Mesenchymal stem cell (in vitro differentiated cells and primary cell): ENCODE measurements around the gene TRAF2.
A peak's percentile ranks its signal among the peaks of the same experiment; 100 is the strongest.

Experiments used
- DNase-seq: peaks from one replicate; pipeline ENCODE4 v3.0.0-alpha.2; 2013
- H2AFZ ChIP-seq: one replicate; pipeline ENCODE4 v1.6.1; 2013; ENCODE audit warnings: low read depth, mild to moderate bottlenecking, control low read depth, inconsistent platforms, low read length, moderate library complexity
- H2AK5ac ChIP-seq: 2 replicates; pipeline ENCODE4 v1.6.1; 2013; ENCODE audit warnings: low read length, moderate library complexity, mild to moderate bottlenecking, inconsistent platforms; ENCODE audit not compliant: severe bottlenecking
- H2BK120ac ChIP-seq: one replicate; pipeline ENCODE4 v1.6.1; 2013; ENCODE audit warnings: low read depth, mild to moderate bottlenecking, inconsistent platforms, low read length, moderate library complexity
- H2BK12ac ChIP-seq, 2 experiments: one replicate each; pipeline ENCODE4 v1.6.1; 2013; ENCODE audit warnings: inconsistent platforms in 2 of 2, low read length in 2 of 2, mild to moderate bottlenecking in 2 of 2, moderate library complexity in 2 of 2, control low read depth in 1 of 2
- H2BK15ac ChIP-seq: one replicate; pipeline ENCODE4 v1.6.1; 2013; ENCODE audit warnings: mild to moderate bottlenecking, low read depth, inconsistent platforms; ENCODE audit not compliant: poor library complexity, severe bottlenecking
- H2BK5ac ChIP-seq: 2 replicates; pipeline ENCODE4 v1.6.1; 2013; ENCODE audit warnings: low read depth, mild to moderate bottlenecking, low read length, control low read depth, inconsistent platforms; ENCODE audit not compliant: poor library complexity, severe bottlenecking
- H3K14ac ChIP-seq, 2 experiments: one replicate each; pipeline ENCODE4 v1.6.1; 2013; ENCODE audit warnings: inconsistent platforms in 2 of 2, low read length in 2 of 2, control low read depth in 1 of 2, mild to moderate bottlenecking in 1 of 2, moderate library complexity in 1 of 2
- H3K18ac ChIP-seq, 2 experiments: one replicate each; pipeline ENCODE4 v1.6.1; 2013; ENCODE audit warnings: inconsistent platforms in 2 of 2, low read length in 2 of 2, control low read depth in 1 of 2, low read depth in 1 of 2, mild to moderate bottlenecking in 1 of 2
- H3K23ac ChIP-seq, 2 experiments: one replicate each; pipeline ENCODE4 v1.6.1; 2013; ENCODE audit warnings: inconsistent platforms in 2 of 2, low read length in 2 of 2, mild to moderate bottlenecking in 2 of 2, moderate library complexity in 2 of 2, control low read depth in 1 of 2
- H3K27ac ChIP-seq: 2 replicates; pipeline ENCODE4 v1.5.1; 2013; ENCODE audit warnings: mild to moderate bottlenecking, moderate library complexity, low read length, control low read depth, inconsistent platforms; ENCODE audit not compliant: poor library complexity, severe bottlenecking
- H3K27me3 ChIP-seq, 2 experiments: 2 replicates each; pipeline versions ENCODE4 v1.6.1 to v1.7.0; 2013; ENCODE audit warnings: low read length in 2 of 2, mild to moderate bottlenecking in 2 of 2, moderate library complexity in 2 of 2, control low read depth in 1 of 2, inconsistent platforms in 1 of 2; ENCODE audit not compliant: control insufficient read depth in 1 of 2, insufficient read depth in 1 of 2
- H3K36me3 ChIP-seq, 2 experiments: 2 replicates each; pipeline versions ENCODE4 v1.6.1 to v1.7.0; 2013; ENCODE audit warnings: low read length in 2 of 2, control low read depth in 1 of 2, inconsistent platforms in 1 of 2, low read depth in 1 of 2, mild to moderate bottlenecking in 1 of 2; ENCODE audit not compliant: insufficient read depth in 2 of 2, control insufficient read depth in 1 of 2
- H3K4ac ChIP-seq, 2 experiments: one replicate each; pipeline ENCODE4 v1.6.1; 2013; ENCODE audit warnings: inconsistent platforms in 2 of 2, low read length in 2 of 2, mild to moderate bottlenecking in 2 of 2, moderate library complexity in 2 of 2, control low read depth in 1 of 2, low read depth in 1 of 2
- H3K4me1 ChIP-seq: 2 replicates; pipeline ENCODE4 v1.6.1; 2013; ENCODE audit warnings: low read depth, low read length, control low read depth; ENCODE audit not compliant: control insufficient read depth, insufficient read depth
- H3K4me2 ChIP-seq: 2 replicates; pipeline ENCODE4 v1.6.1; 2013; ENCODE audit warnings: low read length, mild to moderate bottlenecking, inconsistent platforms; ENCODE audit not compliant: poor library complexity, severe bottlenecking
- H3K4me3 ChIP-seq, 2 experiments: 2 replicates each; pipeline versions ENCODE4 v1.5.1 to v1.7.0; 2013; ENCODE audit warnings: low read length in 2 of 2, mild to moderate bottlenecking in 2 of 2, control low read depth in 1 of 2, low read depth in 1 of 2; ENCODE audit not compliant: insufficient read depth in 1 of 2
- H3K79me1 ChIP-seq: replicated peaks from 2 replicates; pipeline ENCODE4 v1.6.1; 2013; ENCODE audit warnings: mild to moderate bottlenecking, control low read depth, low read length, inconsistent platforms; ENCODE audit not compliant: poor library complexity, severe bottlenecking
- H3K9ac ChIP-seq: 2 replicates; pipeline ENCODE4 v1.7.0; 2013; ENCODE audit warnings: mild to moderate bottlenecking, low read length, moderate library complexity
- H3K9me3 ChIP-seq: 2 replicates; pipeline ENCODE4 v1.7.0; 2013; ENCODE audit warnings: mild to moderate bottlenecking, low read length; ENCODE audit not compliant: control insufficient read depth
- H4K8ac ChIP-seq: one replicate; pipeline ENCODE4 v1.6.1; 2013; ENCODE audit warnings: inconsistent platforms, mild to moderate bottlenecking, low read length, moderate library complexity
- H4K91ac ChIP-seq: one replicate; pipeline ENCODE4 v1.6.1; 2013; ENCODE audit warnings: mild to moderate bottlenecking, low read length, inconsistent platforms
- WGBS: methylation state at CpG from one replicate; pipeline ENCODE4 v1.1.7; 2013; ENCODE audit warnings: mixed read lengths; 5-methylcytosine and 5-hydroxymethylcytosine counted together

TRAF2 gene

DNA sequence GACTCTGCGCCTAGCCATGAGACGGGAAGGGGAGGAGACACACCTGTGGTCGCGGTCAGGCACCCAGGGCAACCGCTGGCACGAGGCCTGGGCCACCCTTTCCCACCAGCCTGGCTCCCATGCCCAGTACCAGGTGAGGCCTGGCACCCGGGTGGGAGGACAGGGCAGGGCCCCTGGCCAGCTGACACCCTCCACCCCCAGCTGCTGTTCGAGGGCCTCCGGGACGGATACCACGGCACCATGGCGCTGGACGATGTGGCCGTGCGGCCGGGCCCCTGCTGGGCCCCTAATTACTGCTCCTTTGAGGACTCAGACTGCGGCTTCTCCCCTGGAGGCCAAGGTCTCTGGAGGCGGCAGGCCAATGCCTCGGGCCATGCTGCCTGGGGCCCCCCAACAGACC, 29.1 kb upstream of the TRAF2 start:
- Histone ChIP-seq H3K9me3 (no peaks in the 10 kb centered on the region), H3K14ac (no peak overlapping the region), H3K9ac (no peak overlapping the region), H3K27me3 (no peaks in the 10 kb centered on the region), H3K4ac (no peak overlapping the region), H4K91ac (no peak overlapping the region), H3K4me1 (peaks cover 54% of the 10 kb centered on the region), H4K8ac (no peak overlapping the region), H3K36me3 (peaks cover 19 to 80% of the 10 kb centered on the region in 2 experiments), H3K23ac (no peak overlapping the region), H3K27ac (no peak overlapping the region), H3K79me1 (peaks cover 24% of the 10 kb centered on the region), H2AFZ (no peak overlapping the region), H2BK120ac (no peak overlapping the region), H2BK12ac (no peak overlapping the region), H3K4me3 (no peak overlapping the region), H2BK5ac (no peak overlapping the region), H3K4me2 (no peak overlapping the region), H2AK5ac (no peak overlapping the region), H3K18ac (no peak overlapping the region), H2BK15ac (peak overlapping the region; percentile 12)
- DNase-seq, result no peak
- 96% methylated on average over 17 of the region's 19 CpGs for WGBS

DNA sequence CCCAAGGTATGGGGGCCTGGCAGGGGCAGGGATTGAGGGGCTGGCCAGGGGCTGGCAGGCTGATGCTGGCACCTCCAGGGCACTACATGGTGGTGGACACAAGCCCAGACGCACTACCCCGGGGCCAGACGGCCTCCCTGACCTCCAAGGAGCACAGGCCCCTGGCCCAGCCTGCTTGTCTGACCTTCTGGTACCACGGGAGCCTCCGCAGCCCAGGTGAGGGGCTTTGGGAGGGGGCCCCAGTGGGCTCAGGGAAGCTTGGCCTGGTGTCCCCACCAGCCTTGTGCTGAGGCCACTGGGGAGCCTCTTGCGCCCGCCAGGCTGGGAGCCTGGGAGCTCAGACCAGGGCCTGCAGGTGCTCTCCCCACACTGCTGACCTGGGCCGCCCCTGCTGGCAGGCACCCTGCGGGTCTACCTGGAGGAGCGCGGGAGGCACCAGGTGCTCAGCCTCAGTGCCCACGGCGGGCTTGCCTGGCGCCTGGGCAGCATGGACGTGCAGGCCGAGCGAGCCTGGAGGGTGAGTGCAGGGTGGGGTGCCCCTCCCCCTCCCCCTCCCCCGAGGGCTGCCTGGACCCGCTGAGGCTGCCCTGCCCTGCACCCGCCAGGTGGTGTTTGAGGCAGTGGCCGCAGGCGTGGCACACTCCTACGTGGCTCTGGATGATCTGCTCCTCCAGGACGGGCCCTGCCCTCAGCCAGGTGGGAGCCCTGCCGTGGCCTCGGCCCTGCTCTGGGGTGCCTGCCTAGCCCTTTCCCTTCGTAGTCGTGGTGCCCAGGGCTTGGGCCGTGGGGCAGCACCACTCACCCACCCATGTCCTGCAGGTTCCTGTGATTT, 28.5 kb upstream of the TRAF2 start:
- Histone ChIP-seq H2BK5ac (no peak overlapping the region), H2AK5ac (no peak overlapping the region), H2AFZ (no peak overlapping the region), H4K91ac (no peak overlapping the region), H3K4ac (no peak overlapping the region), H3K4me1 (peaks cover 52% of the 10 kb centered on the region), H3K18ac (no peak overlapping the region), H2BK12ac (no peak overlapping the region), H3K79me1 (peaks cover 27% of the 10 kb centered on the region), H3K4me3 (no peak overlapping the region), H3K14ac (no peak overlapping the region), H3K23ac (no peak overlapping the region), H2BK15ac (peak overlapping the region; percentile 12), H3K9ac (no peak overlapping the region), H3K36me3 (peaks cover 25 to 81% of the 10 kb centered on the region in 2 experiments), H4K8ac (no peak overlapping the region), H3K9me3 (no peaks in the 10 kb centered on the region), H2BK120ac (no peak overlapping the region), H3K27ac (no peak overlapping the region), H3K4me2 (no peak overlapping the region), H3K27me3 (no peaks in the 10 kb centered on the region)
- 94% methylated on average over 26 of the region's 29 CpGs for WGBS
- DNase-seq, result no peak

DNA sequence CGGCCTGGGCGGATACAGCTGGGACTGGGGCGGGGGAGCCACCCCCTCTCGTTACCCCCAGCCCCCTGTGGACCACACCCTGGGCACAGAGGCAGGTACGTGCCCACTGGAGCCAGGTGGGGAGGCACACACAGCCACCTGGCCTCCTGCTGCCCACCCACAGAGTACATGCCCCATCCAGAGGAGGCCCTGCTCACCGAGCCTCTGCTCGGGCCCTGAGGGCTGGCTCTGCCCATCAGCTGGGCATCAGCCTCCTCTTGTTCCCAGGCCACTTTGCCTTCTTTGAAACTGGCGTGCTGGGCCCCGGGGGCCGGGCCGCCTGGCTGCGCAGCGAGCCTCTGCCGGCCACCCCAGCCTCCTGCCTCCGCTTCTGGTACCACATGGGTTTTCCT, 27.9 kb upstream of the TRAF2 start:
- Histone ChIP-seq H3K36me3 (peaks cover 32 to 81% of the 10 kb centered on the region in 2 experiments), H4K8ac (peak overlapping the region; percentile 32), H2AK5ac (no peak overlapping the region), H3K14ac (no peak overlapping the region), H3K27me3 (no peaks in the 10 kb centered on the region), H2BK12ac (no peak overlapping the region), H3K4me2 (no peak overlapping the region), H3K9ac (no peak overlapping the region), H3K9me3 (no peaks in the 10 kb centered on the region), H3K23ac (no peak overlapping the region), H2BK120ac (no peak overlapping the region), H3K4ac (no peak overlapping the region), H4K91ac (peak overlapping the region; percentile 25), H2AFZ (no peak overlapping the region), H3K4me3 (no peak overlapping the region), H2BK15ac (no peak overlapping the region), H3K18ac (no peak overlapping the region), H3K27ac (no peak overlapping the region), H3K4me1 (peaks cover 52% of the 10 kb centered on the region), H3K79me1 (peaks cover 33% of the 10 kb centered on the region), H2BK5ac (no peak overlapping the region)
- 95% methylated on average over 15 of the region's 15 CpGs for WGBS
- no peak for DNase-seq

- H3K36me3 ChIP-seq, result peaks cover 38 to 83% of the 10 kb centered on the region in 2 experiments
- H3K4me3 ChIP-seq, result no peak overlapping the region
- H3K27me3 ChIP-seq, result no peaks in the 10 kb centered on the region
- no peak overlapping the region for H3K27ac ChIP-seq
- WGBS, result 93% methylated on average over 16 of the region's 20 CpGs
- no peak overlapping the region for H3K23ac ChIP-seq
- no peak overlapping the region for H2AFZ ChIP-seq
- H2BK15ac ChIP-seq, result no peak overlapping the region
- DNase-seq, result no peak
- no peak overlapping the region for H2BK120ac ChIP-seq
- no peak overlapping the region for H4K8ac ChIP-seq
- H4K91ac ChIP-seq, result peak overlapping the region; percentile 61
- no peak overlapping the region for H3K4me2 ChIP-seq
- H2BK12ac ChIP-seq, result no peak overlapping the region
- no peak overlapping the region for H3K14ac ChIP-seq
- H3K9ac ChIP-seq, result no peak overlapping the region
- H3K18ac ChIP-seq, result no peak overlapping the region
- H3K4ac ChIP-seq, result no peak overlapping the region
- no peak overlapping the region for H2BK5ac ChIP-seq
- peaks cover 35% of the 10 kb centered on the region for H3K79me1 ChIP-seq
- no peak overlapping the region for H2AK5ac ChIP-seq
- H3K9me3 ChIP-seq, result no peaks in the 10 kb centered on the region
- peaks cover 53% of the 10 kb centered on the region for H3K4me1 ChIP-seq
Observed at GRCh38 chr9:136858844-136859757, 27.2 kb upstream of the TRAF2 start.
